GM12801 (cell line): ENCODE measurements around the gene STAM2.

Experiments
- CTCF ChIP-seq: IDR thresholded peaks from one replicate; pipeline ENCODE4 v1.5.1; 2011; ENCODE audit warnings: control low read depth; ENCODE audit not compliant: insufficient read length; ENCODE audit errors: extremely low read depth

STAM2 gene

GRCh38 chr2:152175368-152176112 lies at the start of gene STAM2:
Gene STAM2 (minus strand): TSS chr2:152175763. CDS start chr2:152175642, 121 bp downstream.
- TF ChIP-seq CTCF: peak; percentile 8

GRCh38 chr2:152223977-152224376 lies 48.4 kb upstream of the STAM2 start:
- TF ChIP-seq CTCF: no peak

GRCh38 chr2:152222975-152223637 lies 47.5 kb upstream of the STAM2 start:
- TF ChIP-seq CTCF: no peak

GRCh38 chr2:152221839-152222238 lies 46.3 kb upstream of the STAM2 start:
- TF ChIP-seq CTCF: no peak

- TF ChIP-seq CTCF: no peak
Measured at GRCh38 chr2:152219077-152219828, 43.7 kb upstream of the STAM2 start.

- no peak for TF ChIP-seq CTCF
Measured at GRCh38 chr2:152201466-152201830, 25.9 kb upstream of the STAM2 start.
